GM23338 (cell line): Measurements from ENCODE around the gene NSG1.

Experiments used
- EZH2 ChIP-seq: fragments of 200-600 bp; sonication (generic); IDR thresholded peaks from one replicate; pipeline ENCODE4 v1.8.0; 2017; ENCODE audit warnings: antibody characterized with exemption, mild to moderate bottlenecking, low read depth; ENCODE audit not compliant: unreplicated experiment
- JUNB ChIP-seq: IDR thresholded peaks from one replicate; pipeline ENCODE4 v1.6.1; 2016; ENCODE audit warnings: antibody characterized with exemption; ENCODE audit not compliant: unreplicated experiment
- POLR2AphosphoS5 ChIP-seq: IDR thresholded peaks from 2 replicates; pipeline ENCODE4 v1.6.1; 2016; ENCODE audit warnings: antibody characterized with exemption, low read depth
- ZNF331 ChIP-seq: fragments of 250-450 bp; sonication (Bioruptor Pico); IDR thresholded peaks from 2 replicates; pipeline ENCODE4 v1.5.0; 2020; ENCODE audit warnings: low read depth, mild to moderate bottlenecking, moderate library complexity
- TF ChIP-seq, protein P1 (sequence below), 2 experiments: fragments of 200-600 bp in 1 of 2; sonication (generic) in 1 of 2; conservative IDR thresholded peaks; 2 replicates each; pipeline versions ENCODE4 v1.5.1 to v1.6.1; 2016 to 2017; ENCODE audit warnings: antibody characterized with exemption in 2 of 2, low read depth in 2 of 2, mild to moderate bottlenecking in 2 of 2, moderate library complexity in 1 of 2

DNA sequence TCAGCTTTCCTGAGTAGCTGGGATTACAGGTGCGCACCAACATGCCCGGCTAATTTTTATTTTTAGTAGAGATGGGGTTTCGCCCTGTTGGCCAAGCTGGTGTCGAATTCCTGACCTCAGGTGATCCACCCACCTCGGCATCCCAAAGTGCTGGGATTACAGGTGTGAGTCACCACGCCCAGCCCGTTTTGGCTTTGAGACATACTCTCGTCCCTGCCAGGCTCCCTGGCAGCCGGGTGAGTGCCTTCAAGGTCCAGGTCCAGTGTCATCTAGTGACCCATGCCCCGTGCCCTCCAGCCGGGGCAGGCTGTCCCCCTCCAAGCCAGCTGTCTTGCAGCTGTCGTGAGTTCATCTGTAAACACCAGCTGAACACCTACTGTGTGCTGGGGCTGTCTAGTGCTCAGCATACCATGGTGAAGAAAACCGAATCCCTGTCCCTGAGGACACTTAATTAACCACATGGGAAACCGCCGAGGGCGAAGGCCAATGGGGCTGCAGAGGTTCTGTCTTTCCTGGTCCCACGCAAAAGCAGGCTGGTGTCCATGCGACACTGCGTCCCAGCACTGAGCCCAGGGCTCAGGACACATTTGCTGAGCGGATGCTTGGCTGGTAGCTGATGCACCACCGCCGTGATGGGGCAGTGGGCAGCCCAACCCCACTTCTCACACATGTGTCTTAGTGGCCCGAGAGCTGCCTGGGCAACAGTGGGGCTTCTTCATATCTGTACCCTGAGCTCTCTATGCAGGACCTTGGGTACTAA, 21.9 kb downstream of the NSG1 start:
- TF ChIP-seq, protein P1, sequence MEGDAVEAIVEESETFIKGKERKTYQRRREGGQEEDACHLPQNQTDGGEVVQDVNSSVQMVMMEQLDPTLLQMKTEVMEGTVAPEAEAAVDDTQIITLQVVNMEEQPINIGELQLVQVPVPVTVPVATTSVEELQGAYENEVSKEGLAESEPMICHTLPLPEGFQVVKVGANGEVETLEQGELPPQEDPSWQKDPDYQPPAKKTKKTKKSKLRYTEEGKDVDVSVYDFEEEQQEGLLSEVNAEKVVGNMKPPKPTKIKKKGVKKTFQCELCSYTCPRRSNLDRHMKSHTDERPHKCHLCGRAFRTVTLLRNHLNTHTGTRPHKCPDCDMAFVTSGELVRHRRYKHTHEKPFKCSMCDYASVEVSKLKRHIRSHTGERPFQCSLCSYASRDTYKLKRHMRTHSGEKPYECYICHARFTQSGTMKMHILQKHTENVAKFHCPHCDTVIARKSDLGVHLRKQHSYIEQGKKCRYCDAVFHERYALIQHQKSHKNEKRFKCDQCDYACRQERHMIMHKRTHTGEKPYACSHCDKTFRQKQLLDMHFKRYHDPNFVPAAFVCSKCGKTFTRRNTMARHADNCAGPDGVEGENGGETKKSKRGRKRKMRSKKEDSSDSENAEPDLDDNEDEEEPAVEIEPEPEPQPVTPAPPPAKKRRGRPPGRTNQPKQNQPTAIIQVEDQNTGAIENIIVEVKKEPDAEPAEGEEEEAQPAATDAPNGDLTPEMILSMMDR (conservative IDR thresholded peaks at IDR 0.05; ENCODE audit: low read depth in 2 of 2), result no peak
- TF ChIP-seq EZH2, result no peak
- TF ChIP-seq POLR2AphosphoS5, result no peak
- no peak for TF ChIP-seq ZNF331
- TF ChIP-seq JUNB, result no peak
